ENCODE measurements around the gene REELD1. TPM values are rescaled to one million over a fixed set of nuclear protein-coding genes. Genes with fewer than 3 reads are reported as not detected.

Gene REELD1
- total RNA-seq, 1 donor from 2014 or later, result 0.29 TPM

- peaks cover 8% of the 10 kb centered on the region for H3K36me3 ChIP-seq
- H3K9me3 ChIP-seq, result no peaks in the 10 kb centered on the region
- no peak overlapping the region for H3K4me3 ChIP-seq
- DNase-seq, result no peak
- no peak overlapping the region for H3K27ac ChIP-seq
- H3K4me1 ChIP-seq, result no peaks in the 10 kb centered on the region
- intact Hi-C loops (cut with DNase I), result no loop called here
- no peak for ATAC-seq
- no peak for TF ChIP-seq CTCF (IDR thresholded peaks at IDR 0.05)
- H3K27me3 ChIP-seq, result no peaks in the 10 kb centered on the region
Observed at GRCh38 chr4:146256328-146256727, 42.0 kb downstream of the REELD1 start.

DNA sequence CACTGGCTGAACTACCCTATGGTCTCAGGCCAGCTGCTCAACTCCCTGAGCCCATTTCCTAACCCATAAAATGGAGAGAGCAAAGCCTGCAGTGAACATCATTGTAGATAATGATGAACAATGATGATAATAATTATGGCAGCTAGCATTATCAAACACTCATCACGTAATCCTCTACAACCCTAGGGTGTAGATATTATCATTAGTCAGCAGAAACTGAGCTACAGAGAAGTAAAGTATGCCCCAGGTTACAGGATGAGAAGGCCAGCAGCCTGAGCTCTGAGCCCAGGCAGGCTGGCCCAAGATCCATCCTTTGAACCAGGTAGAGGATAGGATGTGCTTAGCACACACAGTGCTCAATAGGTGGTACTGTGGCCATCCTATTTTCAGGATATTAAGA, 43.2 kb downstream of the REELD1 start:
- no peak for TF ChIP-seq CTCF (IDR thresholded peaks at IDR 0.05)
- intact Hi-C loops (cut with DNase I), result no loop called here
- H3K36me3 ChIP-seq, result peaks cover 8% of the 10 kb centered on the region
- no peak overlapping the region for H3K4me3 ChIP-seq
- DNase-seq (no peak), ATAC-seq (no peak)
- no peak overlapping the region for H3K27ac ChIP-seq
- no peaks in the 10 kb centered on the region for H3K27me3 ChIP-seq
- no peaks in the 10 kb centered on the region for H3K9me3 ChIP-seq
- no peaks in the 10 kb centered on the region for H3K4me1 ChIP-seq

DNA sequence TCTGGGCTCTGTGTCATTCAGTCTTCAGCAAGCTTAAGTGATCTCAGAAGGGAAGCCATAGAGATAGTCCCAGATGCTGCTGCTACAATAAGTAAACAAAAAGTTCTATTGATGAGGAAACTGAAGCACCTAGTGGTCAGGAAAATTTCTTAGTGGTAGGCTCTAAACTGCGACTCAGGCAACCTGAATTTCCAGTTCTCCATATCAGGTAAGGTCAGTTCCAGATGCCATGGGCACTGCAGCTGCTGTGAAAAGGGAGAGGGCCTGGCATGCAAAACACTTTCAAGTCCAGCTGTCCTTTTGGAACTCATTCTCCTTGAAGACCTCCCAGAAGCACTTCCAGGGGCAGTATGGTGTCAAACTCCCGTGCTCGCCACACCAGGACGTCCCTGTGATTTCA, 46.2 kb downstream of the REELD1 start:
- no peaks in the 10 kb centered on the region for H3K9me3 ChIP-seq
- intact Hi-C loops (cut with DNase I), result no loop called here
- peaks cover 8% of the 10 kb centered on the region for H3K36me3 ChIP-seq
- no peaks in the 10 kb centered on the region for H3K27me3 ChIP-seq
- no peak for ATAC-seq
- DNase-seq, result no peak
- no peaks in the 10 kb centered on the region for H3K4me1 ChIP-seq
- no peak overlapping the region for H3K27ac ChIP-seq
- no peak overlapping the region for H3K4me3 ChIP-seq
- TF ChIP-seq CTCF (IDR thresholded peaks at IDR 0.05), result no peak

DNA sequence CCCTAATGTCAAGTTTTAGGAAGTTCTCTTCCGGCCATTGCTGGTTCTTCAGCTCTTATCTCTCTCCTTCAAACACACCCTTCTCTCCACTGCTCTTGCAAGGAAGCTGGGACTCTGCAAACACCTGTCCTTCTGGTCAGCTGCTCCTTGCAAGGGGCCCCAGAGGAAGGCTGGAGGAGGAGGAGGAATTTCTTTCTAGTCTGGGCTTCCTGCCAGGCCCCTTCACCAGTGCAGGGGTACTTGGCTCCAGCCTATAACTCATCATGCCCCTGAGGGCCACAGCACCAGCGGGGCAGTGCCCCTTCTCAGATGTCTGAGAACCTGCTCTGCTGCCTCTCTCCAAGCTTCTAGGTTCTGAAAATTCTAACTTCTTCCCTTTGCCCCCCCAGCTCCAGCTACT, 46.7 kb downstream of the REELD1 start:
- no peaks in the 10 kb centered on the region for H3K27me3 ChIP-seq
- intact Hi-C loops (cut with DNase I), result no loop called here
- no peaks in the 10 kb centered on the region for H3K4me1 ChIP-seq
- H3K27ac ChIP-seq, result no peak overlapping the region
- H3K36me3 ChIP-seq, result peaks cover 8% of the 10 kb centered on the region
- no peak for DNase-seq
- TF ChIP-seq CTCF (IDR thresholded peaks at IDR 0.05), result no peak
- H3K4me3 ChIP-seq, result no peak overlapping the region
- ATAC-seq, result no peak
- H3K9me3 ChIP-seq, result no peaks in the 10 kb centered on the region

DNA sequence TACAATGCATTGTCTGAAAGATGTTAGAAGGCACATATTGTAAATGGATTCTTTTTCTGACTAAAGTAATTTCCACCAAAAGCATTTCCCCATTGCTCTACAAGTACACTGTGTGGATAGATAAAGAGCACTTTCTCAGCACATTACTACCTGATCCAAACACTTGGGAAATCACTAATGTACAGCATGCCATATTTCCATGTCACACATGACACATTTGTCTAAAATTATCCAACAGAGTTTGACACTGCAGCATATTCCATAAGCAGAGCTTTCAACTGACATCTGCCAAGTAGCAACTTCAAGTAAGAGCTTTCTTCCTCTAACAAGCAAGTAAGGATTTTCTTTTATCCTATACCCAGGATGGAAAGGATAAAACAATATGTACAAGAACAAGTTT, 49.5 kb downstream of the REELD1 start:
- H3K4me3 ChIP-seq, result no peak overlapping the region
- ATAC-seq (no peak), DNase-seq (no peak)
- H3K4me1 ChIP-seq, result no peaks in the 10 kb centered on the region
- no peaks in the 10 kb centered on the region for H3K36me3 ChIP-seq
- intact Hi-C loops (cut with DNase I), result no loop called here
- no peak overlapping the region for H3K27ac ChIP-seq
- no peaks in the 10 kb centered on the region for H3K9me3 ChIP-seq
- TF ChIP-seq CTCF (IDR thresholded peaks at IDR 0.05), result no peak
- no peaks in the 10 kb centered on the region for H3K27me3 ChIP-seq

- H3K4me3 ChIP-seq, result no peak overlapping the region
- intact Hi-C loops (cut with DNase I), result no loop called here
- no peaks in the 10 kb centered on the region for H3K36me3 ChIP-seq
- H3K4me1 ChIP-seq, result no peaks in the 10 kb centered on the region
- no peak for TF ChIP-seq CTCF (IDR thresholded peaks at IDR 0.05)
- no peak overlapping the region for H3K27ac ChIP-seq
- H3K9me3 ChIP-seq, result no peaks in the 10 kb centered on the region
- H3K27me3 ChIP-seq, result no peaks in the 10 kb centered on the region
- no peak for DNase-seq
- ATAC-seq, result no peak
Observed at GRCh38 chr4:146265950-146266490, 51.7 kb downstream of the REELD1 start.
